Esophagus muscularis mucosa (tissue), 3 donors: ENCODE results near the gene RAI14.

Source experiments
- CTCF ChIP-seq, 3 experiments: fragments of 200-600 bp in 2 of 3; fragments of 450-650 bp in 1 of 3; sonication (generic) in 2 of 3; IDR thresholded peaks; one replicate each; pipeline ENCODE4 v1.5.1; 2017 to 2019; ENCODE audit warnings: antibody characterized with exemption in 3 of 3, mild to moderate bottlenecking in 2 of 3, moderate library complexity in 1 of 3
- POLR2A ChIP-seq: fragments of 450-650 bp; IDR thresholded peaks from one replicate; pipeline ENCODE4 v1.6.1; 2017; ENCODE audit warnings: antibody characterized with exemption, moderate library complexity, mild to moderate bottlenecking, low read depth

DNA sequence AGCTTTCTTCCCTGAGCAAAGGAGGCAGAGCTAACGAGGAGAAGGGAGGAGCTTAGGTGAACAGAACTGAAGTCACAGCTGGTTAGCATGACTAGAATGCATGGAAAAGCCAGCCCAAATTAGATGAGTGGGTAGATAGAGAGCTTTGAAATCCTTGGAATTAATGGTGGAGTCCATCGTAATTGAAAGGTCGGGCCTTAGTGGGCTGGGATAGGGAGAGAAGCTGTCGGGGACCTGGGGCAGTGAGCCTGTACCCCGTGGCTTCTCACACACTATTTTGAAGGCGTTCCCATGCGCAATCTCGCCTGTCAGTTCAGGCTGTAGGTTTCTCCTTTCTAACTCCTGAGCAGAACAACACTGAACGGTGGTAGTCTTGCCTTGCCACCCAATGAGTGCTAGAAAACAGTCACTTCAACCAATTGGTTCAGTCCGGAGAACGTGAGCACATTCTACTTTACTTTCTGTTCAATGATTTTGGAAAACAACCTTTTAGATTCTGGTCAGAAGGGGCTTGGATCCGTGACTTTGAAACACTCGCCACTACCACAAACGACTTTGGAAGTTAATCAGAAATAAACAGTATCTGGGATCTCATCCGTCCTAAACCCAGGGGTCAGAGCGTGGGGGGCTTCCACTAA, 655 bp upstream of the RAI14 start:
- TF ChIP-seq POLR2A: no peak
- no peak for TF ChIP-seq CTCF (IDR thresholded peaks at IDR 0.05)
